KG1 (cell line): ENCODE data around the gene RIOK3.

Experiments
- DNase-seq: peaks from one replicate; lab custom pipeline; 2025; lab: John Stamatoyannopoulos, UW

Gene RIOK3

GRCh38 chr18:23528580-23529472, 75.7 kb downstream of the RIOK3 start:
- no peak for DNase-seq

DNA sequence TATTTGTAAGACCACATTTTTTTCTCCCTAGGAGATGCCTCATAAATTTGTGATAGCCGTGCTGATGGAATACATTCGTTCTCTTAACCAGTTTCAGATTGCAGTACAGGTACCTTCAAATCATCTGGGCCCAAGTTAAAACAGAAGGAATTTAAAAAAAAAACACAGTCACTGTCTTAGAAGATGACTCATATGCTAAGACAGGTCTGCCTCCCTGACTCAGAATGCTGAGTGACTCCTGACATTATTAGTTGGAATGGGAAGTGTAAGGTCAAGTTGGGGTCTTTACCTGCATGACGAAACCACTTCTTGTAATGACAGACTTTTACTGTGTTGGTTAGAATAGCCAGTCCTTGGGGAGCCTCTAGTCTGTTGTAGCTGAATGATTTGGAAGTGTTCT, 76.5 kb downstream of the RIOK3 start:
- DNase-seq, result no peak

- no peak for DNase-seq
Observed at GRCh38 chr18:23530195-23530594, 77.1 kb downstream of the RIOK3 start.

GRCh38 chr18:23531912-23532311, 78.8 kb downstream of the RIOK3 start:
- no peak for DNase-seq
